GM23338 (cell line): ENCODE data around the gene PDK3.

Experiments used
- CREB1 ChIP-seq: fragments of 250-450 bp; sonication (Bioruptor Pico); IDR thresholded peaks from 2 replicates; pipeline ENCODE4 v1.5.0; 2020; ENCODE audit warnings: low read depth, mild to moderate bottlenecking, moderate library complexity
- CTCF ChIP-seq, 2 experiments: fragments of 200-600 bp in 1 of 2; sonication (generic) in 1 of 2; conservative IDR thresholded peaks; 2 replicates each; pipeline versions ENCODE4 v1.5.1 to v1.6.1; 2016 to 2017; ENCODE audit warnings: antibody characterized with exemption in 2 of 2, low read depth in 2 of 2, mild to moderate bottlenecking in 2 of 2, moderate library complexity in 1 of 2
- ETS1 ChIP-seq: IDR thresholded peaks from 2 replicates; pipeline ENCODE4 v1.6.1; 2016; ENCODE audit warnings: antibody characterized with exemption
- EZH2 ChIP-seq: fragments of 200-600 bp; sonication (generic); IDR thresholded peaks from one replicate; pipeline ENCODE4 v1.8.0; 2017; ENCODE audit warnings: antibody characterized with exemption, mild to moderate bottlenecking, low read depth; ENCODE audit not compliant: unreplicated experiment
- EZH2phosphoT487 ChIP-seq: fragments of 200-600 bp; sonication (generic); IDR thresholded peaks from one replicate; pipeline ENCODE4 v1.8.1; 2018; ENCODE audit warnings: antibody characterized with exemption; ENCODE audit not compliant: unreplicated experiment
- JUNB ChIP-seq: IDR thresholded peaks from one replicate; pipeline ENCODE4 v1.6.1; 2016; ENCODE audit warnings: antibody characterized with exemption; ENCODE audit not compliant: unreplicated experiment
- NANOG ChIP-seq: IDR thresholded peaks from 2 replicates; pipeline ENCODE4 v1.6.1; 2016; ENCODE audit warnings: antibody characterized with exemption, borderline replicate concordance
- POLR2AphosphoS5 ChIP-seq: IDR thresholded peaks from 2 replicates; pipeline ENCODE4 v1.6.1; 2016; ENCODE audit warnings: antibody characterized with exemption, low read depth
- REST ChIP-seq: IDR thresholded peaks from one replicate; pipeline ENCODE4 v1.6.1; 2018; ENCODE audit warnings: antibody characterized with exemption; ENCODE audit not compliant: unreplicated experiment
- STAT1 ChIP-seq: IDR thresholded peaks from one replicate; pipeline ENCODE4 v1.6.1; 2016; ENCODE audit warnings: antibody characterized with exemption; ENCODE audit not compliant: unreplicated experiment
- ZNF114 ChIP-seq: fragments of 250-450 bp; sonication (Bioruptor Pico); IDR thresholded peaks from 2 replicates; pipeline ENCODE4 v1.5.0; 2020; ENCODE audit warnings: mild to moderate bottlenecking, moderate library complexity
- ZNF331 ChIP-seq: fragments of 250-450 bp; sonication (Bioruptor Pico); IDR thresholded peaks from 2 replicates; pipeline ENCODE4 v1.5.0; 2020; ENCODE audit warnings: low read depth, mild to moderate bottlenecking, moderate library complexity
- ZNF462 ChIP-seq: fragments of 250-450 bp; sonication (Bioruptor Pico); IDR thresholded peaks from 2 replicates; pipeline ENCODE4 v1.5.0; 2020; ENCODE audit warnings: mild to moderate bottlenecking, moderate library complexity

GRCh38 chrX:24520472-24520871 is 55.4 kb downstream of the PDK3 start:
- TF ChIP-seq POLR2AphosphoS5 (no peak), CTCF (conservative IDR thresholded peaks at IDR 0.05; ENCODE audit: low read depth in 2 of 2) (no peak), CREB1 (CRISPR knock-in tag) (no peak), REST (no peak), EZH2 (no peak), EZH2phosphoT487 (no peak), JUNB (no peak), ETS1 (no peak), ZNF114 (no peak), ZNF331 (no peak), ZNF462 (CRISPR knock-in tag) (no peak), STAT1 (no peak), NANOG (no peak)
